ENCODE data around the gene SENP6. TPM values are rescaled to one million over a fixed set of nuclear protein-coding genes. Genes with fewer than 3 reads are reported as not detected.

Gene SENP6
- polyA plus RNA-seq, 1 experiment, result 9.9 TPM

GRCh38 chr6:75613056-75613501 lies 11.4 kb downstream of the SENP6 start:
- Histone ChIP-seq H3K27me3 (ENCODE audit: control insufficient read depth, insufficient read depth, low read length) (no peaks in the 10 kb centered on the region), H3K36me3 (ENCODE audit: control insufficient read depth, insufficient read depth, low read length) (no peaks in the 10 kb centered on the region), H3K4me3 (ENCODE audit: low read depth, low read length) (no peak overlapping the region)
- CTCF ChIA-PET, result interaction anchor here (0.7 to 1.1 kb wide), 2 partner anchors 10 to 305 kb away, joined by 3 read pairs; no protein-coding TSS in a partner anchor
- POLR2A ChIA-PET, result no interaction called here
- DNase-seq (ENCODE audit: low read depth), result no peak
- no peak for TF ChIP-seq CTCF (IDR thresholded peaks at IDR 0.05; ENCODE audit: insufficient read depth, low read depth, low read length)

GRCh38 chr6:75618437-75618836 lies 16.8 kb downstream of the SENP6 start:
- POLR2A ChIA-PET, result no interaction called here
- Histone ChIP-seq H3K27me3 (ENCODE audit: control insufficient read depth, insufficient read depth, low read length) (no peaks in the 10 kb centered on the region), H3K36me3 (ENCODE audit: control insufficient read depth, insufficient read depth, low read length) (no peaks in the 10 kb centered on the region), H3K4me3 (ENCODE audit: low read depth, low read length) (no peak overlapping the region)
- CTCF ChIA-PET, result no interaction called here
- no peak for TF ChIP-seq CTCF (IDR thresholded peaks at IDR 0.05; ENCODE audit: insufficient read depth, low read depth, low read length)
- DNase-seq (ENCODE audit: low read depth), result no peak

GRCh38 chr6:75619230-75619899 lies 17.7 kb downstream of the SENP6 start:
- Histone ChIP-seq H3K36me3 (ENCODE audit: control insufficient read depth, insufficient read depth, low read length) (no peaks in the 10 kb centered on the region), H3K4me3 (ENCODE audit: low read depth, low read length) (no peak overlapping the region), H3K27me3 (ENCODE audit: control insufficient read depth, insufficient read depth, low read length) (no peaks in the 10 kb centered on the region)
- no peak for TF ChIP-seq CTCF (IDR thresholded peaks at IDR 0.05; ENCODE audit: insufficient read depth, low read depth, low read length)
- DNase-seq (ENCODE audit: low read depth), result no peak
- CTCF ChIA-PET, result interaction anchor here (1.4 kb wide), 1 partner anchor 9 kb away, joined by 3 read pairs; no protein-coding TSS in a partner anchor
- POLR2A ChIA-PET, result no interaction called here

GRCh38 chr6:75620381-75621304 lies 19.0 kb downstream of the SENP6 start:
- no peaks in the 10 kb centered on the region for H3K27me3 ChIP-seq (ENCODE audit: control insufficient read depth, insufficient read depth, low read length)
- H3K36me3 ChIP-seq (ENCODE audit: control insufficient read depth, insufficient read depth, low read length), result no peaks in the 10 kb centered on the region
- TF ChIP-seq CTCF (IDR thresholded peaks at IDR 0.05; ENCODE audit: insufficient read depth, low read depth, low read length), result no peak
- no peak overlapping the region for H3K4me3 ChIP-seq (ENCODE audit: low read depth, low read length)
- CTCF ChIA-PET, result interaction anchor here (1.4 kb wide), 1 partner anchor 11 kb away, joined by 3 read pairs; no protein-coding TSS in a partner anchor
- POLR2A ChIA-PET, result no interaction called here
- no peak for DNase-seq (ENCODE audit: low read depth)

GRCh38 chr6:75621846-75622245 lies 20.2 kb downstream of the SENP6 start:
- H3K4me3 ChIP-seq (ENCODE audit: low read depth, low read length), result no peak overlapping the region
- ChIA-PET POLR2A (no interaction called here), CTCF (no interaction called here)
- H3K36me3 ChIP-seq (ENCODE audit: control insufficient read depth, insufficient read depth, low read length), result no peaks in the 10 kb centered on the region
- no peak for DNase-seq (ENCODE audit: low read depth)
- TF ChIP-seq CTCF (IDR thresholded peaks at IDR 0.05; ENCODE audit: insufficient read depth, low read depth, low read length), result no peak
- no peaks in the 10 kb centered on the region for H3K27me3 ChIP-seq (ENCODE audit: control insufficient read depth, insufficient read depth, low read length)
